HEK293T (cell line): Measurements from ENCODE around the gene NFIX.

Experiments
- FOXA1 ChIP-seq: fragments of 450-650 bp; IDR thresholded peaks from 2 replicates; pipeline ENCODE4 v1.6.1; 2016; ENCODE audit warnings: mild to moderate bottlenecking
- FOXK2 ChIP-seq: fragments of 450-650 bp; IDR thresholded peaks from 2 replicates; pipeline ENCODE4 v1.6.1; 2016; ENCODE audit warnings: mild to moderate bottlenecking
- HDGF ChIP-seq: fragments of 450-650 bp; IDR thresholded peaks from 2 replicates; pipeline ENCODE4 v1.6.1; 2017; ENCODE audit warnings: antibody characterized with exemption, borderline replicate concordance
- NFRKB ChIP-seq: fragments of 450-650 bp; IDR thresholded peaks from 2 replicates; pipeline ENCODE4 v1.6.1; 2016; ENCODE audit warnings: mild to moderate bottlenecking, moderate library complexity
- TARDBP ChIP-seq: fragments of 450-650 bp; IDR thresholded peaks from 2 replicates; pipeline ENCODE4 v1.6.1; 2016
- ZNF384 ChIP-seq: fragments of 450-650 bp; IDR thresholded peaks from 2 replicates; pipeline ENCODE4 v1.6.1; 2016

GRCh38 chr19:13037161-13037560 is 41.9 kb downstream of the NFIX start:
- TF ChIP-seq HDGF = no peak
- no peak for TF ChIP-seq TARDBP
- no peak for TF ChIP-seq NFRKB
- TF ChIP-seq FOXA1 = no peak
- TF ChIP-seq FOXK2 = no peak
- no peak for TF ChIP-seq ZNF384
